Activated CD4-positive, alpha-beta T cell treated with anti-CD3 and anti-CD28 coated beads, Interleukin-2, amount 10 ng/mL, durations not matched to agents 24 days and 14 days (primary cell): ENCODE data around the gene OGFR. TPM values are rescaled to one million over a fixed set of nuclear protein-coding genes. Genes with fewer than 3 reads are reported as not detected.

Source experiments
- DNase-seq: peaks from one replicate; pipeline ENCODE4 v3.0.0; 2022
- H3K27ac Mint-ChIP-seq: one replicate; pipeline ENCODE4 v1.8.0; 2022; ENCODE audit warnings: mild to moderate bottlenecking, mixed read lengths
- H3K27me3 Mint-ChIP-seq: one replicate; pipeline ENCODE4 v1.8.0; 2022; ENCODE audit warnings: mixed read lengths
- H3K36me3 Mint-ChIP-seq: one replicate; pipeline ENCODE4 v1.8.0; 2022; ENCODE audit warnings: low read depth, mild to moderate bottlenecking, mixed read lengths
- H3K4me1 Mint-ChIP-seq: one replicate; pipeline ENCODE4 v1.8.0; 2021; ENCODE audit warnings: mixed read lengths
- H3K4me3 Mint-ChIP-seq: one replicate; pipeline ENCODE4 v1.8.0; 2022; ENCODE audit warnings: mild to moderate bottlenecking, moderate library complexity, mixed read lengths
- H3K9me3 Mint-ChIP-seq: one replicate; pipeline ENCODE4 v1.8.0; 2021; ENCODE audit warnings: mixed read lengths
- intact Hi-C: fragments of 100-400 bp; cut with micrococcal nuclease; formaldehyde crosslinking; loops from one replicate; pipeline ENCODE4 v1.15.1; 2023
- total RNA-seq: library from RNA; stranded (reverse); gene quantifications from 2 replicates; pipeline ENCODE4 v1.2.3, GENCODE V29; 2022

The OGFR gene, protein sequence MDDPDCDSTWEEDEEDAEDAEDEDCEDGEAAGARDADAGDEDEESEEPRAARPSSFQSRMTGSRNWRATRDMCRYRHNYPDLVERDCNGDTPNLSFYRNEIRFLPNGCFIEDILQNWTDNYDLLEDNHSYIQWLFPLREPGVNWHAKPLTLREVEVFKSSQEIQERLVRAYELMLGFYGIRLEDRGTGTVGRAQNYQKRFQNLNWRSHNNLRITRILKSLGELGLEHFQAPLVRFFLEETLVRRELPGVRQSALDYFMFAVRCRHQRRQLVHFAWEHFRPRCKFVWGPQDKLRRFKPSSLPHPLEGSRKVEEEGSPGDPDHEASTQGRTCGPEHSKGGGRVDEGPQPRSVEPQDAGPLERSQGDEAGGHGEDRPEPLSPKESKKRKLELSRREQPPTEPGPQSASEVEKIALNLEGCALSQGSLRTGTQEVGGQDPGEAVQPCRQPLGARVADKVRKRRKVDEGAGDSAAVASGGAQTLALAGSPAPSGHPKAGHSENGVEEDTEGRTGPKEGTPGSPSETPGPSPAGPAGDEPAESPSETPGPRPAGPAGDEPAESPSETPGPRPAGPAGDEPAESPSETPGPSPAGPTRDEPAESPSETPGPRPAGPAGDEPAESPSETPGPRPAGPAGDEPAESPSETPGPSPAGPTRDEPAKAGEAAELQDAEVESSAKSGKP
- 49.1 and 54.6 TPM in 2 replicates for total RNA-seq

DNA sequence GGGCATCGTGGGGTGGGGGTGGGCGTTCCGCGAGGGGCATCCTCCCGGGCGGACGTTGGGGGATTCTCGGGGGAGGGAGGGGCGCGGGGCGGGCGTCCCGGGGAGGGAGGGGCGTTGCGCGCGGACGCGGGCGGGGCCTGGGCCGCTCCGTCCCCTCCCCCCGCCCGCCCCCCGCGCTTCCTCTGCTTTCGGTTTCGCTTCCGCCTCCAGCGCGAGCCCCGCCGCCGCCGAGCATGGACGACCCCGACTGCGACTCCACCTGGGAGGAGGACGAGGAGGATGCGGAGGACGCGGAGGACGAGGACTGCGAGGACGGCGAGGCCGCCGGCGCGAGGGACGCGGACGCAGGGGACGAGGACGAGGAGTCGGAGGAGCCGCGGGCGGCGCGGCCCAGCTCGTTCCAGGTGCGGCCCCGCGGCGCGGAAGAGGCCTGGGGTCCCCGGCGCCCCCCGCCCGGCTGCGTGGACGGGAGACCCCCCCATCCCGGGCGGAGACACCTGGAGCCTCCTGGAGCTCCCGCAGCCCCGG lies at the start of gene OGFR:
Gene OGFR, plus strand, starts transcription at position 209 of the 528 bp plus-strand sequence. Its CDS starts 25 bp downstream, at position 234.
- H3K27ac Mint-ChIP-seq, result peak within 1 kb of the TSS; percentile 94
- H3K9me3 Mint-ChIP-seq, result no peaks in the 10 kb centered on the region
- H3K27me3 Mint-ChIP-seq, result no peaks in the 10 kb centered on the region
- intact Hi-C loops, result loop anchor here (1.0 to 5.0 kb wide), 3 partner anchors 8 to 302 kb away; partner anchors contain the start of genes MRGBP and TCFL5
- peak within 1 kb of the TSS; percentile 89 for H3K4me3 Mint-ChIP-seq
- H3K4me1 Mint-ChIP-seq, result peaks cover 18% of the 10 kb centered on the region
- peak; percentile 93 for DNase-seq
- peaks cover 37% of the 10 kb centered on the region for H3K36me3 Mint-ChIP-seq

DNA sequence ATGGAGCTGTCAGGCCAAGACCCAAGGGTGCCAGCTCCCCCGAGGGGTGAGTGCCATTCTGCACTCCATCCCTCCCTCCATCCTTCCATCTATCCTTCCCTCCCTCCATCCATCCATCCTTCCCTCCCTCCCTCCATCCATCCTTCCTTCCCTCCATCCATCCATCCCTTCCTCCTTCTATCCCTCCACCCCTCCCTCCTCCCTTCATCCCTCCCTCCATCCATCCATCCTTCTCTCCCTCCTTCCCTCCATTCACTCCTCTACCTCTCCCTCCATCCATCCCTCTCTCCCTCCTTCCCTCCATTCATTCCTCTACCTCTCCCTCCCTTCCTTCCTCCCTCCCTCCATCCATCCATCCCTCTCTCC lies 49.7 kb upstream of the OGFR start:
- no peak overlapping the region for H3K27ac Mint-ChIP-seq
- H3K27me3 Mint-ChIP-seq, result peaks cover 25% of the 10 kb centered on the region
- no peak for DNase-seq
- no peak overlapping the region for H3K4me3 Mint-ChIP-seq
- intact Hi-C loops, result no loop called here
- no peaks in the 10 kb centered on the region for H3K36me3 Mint-ChIP-seq
- H3K4me1 Mint-ChIP-seq, result no peaks in the 10 kb centered on the region
- no peaks in the 10 kb centered on the region for H3K9me3 Mint-ChIP-seq

DNA sequence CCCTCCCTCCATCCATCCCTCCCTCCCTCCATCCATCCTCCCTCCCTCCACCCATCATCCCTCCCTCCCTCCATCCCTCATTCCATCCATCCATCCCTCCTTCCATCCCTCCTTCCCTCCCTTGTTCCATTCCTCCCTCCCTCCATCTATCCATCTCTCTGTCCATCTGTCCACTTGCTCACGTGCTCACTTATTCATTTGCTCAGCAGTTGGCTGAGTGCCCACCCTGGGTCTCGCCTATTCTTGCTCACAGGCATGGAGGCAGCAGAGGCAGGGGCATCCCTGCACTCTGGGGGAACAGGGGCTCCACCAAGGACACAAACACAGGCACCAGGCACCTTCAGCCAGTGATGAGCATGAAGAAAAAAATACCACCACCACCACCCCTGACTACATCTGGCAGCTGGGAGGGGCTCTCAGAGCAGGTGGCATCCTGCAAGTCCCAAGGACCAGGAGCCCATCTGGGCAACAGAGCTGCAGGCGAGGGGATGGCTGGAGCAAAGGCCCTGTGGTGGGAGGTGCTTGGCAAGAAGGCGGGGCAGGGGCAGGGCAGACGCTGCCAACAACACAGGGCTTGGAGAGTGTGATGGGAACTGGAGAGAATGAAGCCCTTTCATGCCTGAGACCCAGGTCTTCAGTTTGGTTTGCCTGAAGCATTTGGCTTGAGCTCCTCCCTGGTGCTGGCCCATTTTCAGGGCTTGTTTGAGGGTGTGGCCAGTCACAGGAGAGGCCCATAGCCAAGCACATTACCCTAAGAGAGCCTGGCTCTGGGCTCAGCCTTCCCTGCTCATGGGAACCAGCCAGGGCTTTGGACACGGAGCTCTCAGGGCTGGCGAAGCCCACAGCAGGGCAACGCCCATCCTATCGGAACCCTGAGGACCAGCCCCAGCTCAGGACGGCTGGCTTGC lies 48.6 kb upstream of the OGFR start:
- peaks cover 22% of the 10 kb centered on the region for H3K27me3 Mint-ChIP-seq
- H3K36me3 Mint-ChIP-seq, result no peaks in the 10 kb centered on the region

DNA sequence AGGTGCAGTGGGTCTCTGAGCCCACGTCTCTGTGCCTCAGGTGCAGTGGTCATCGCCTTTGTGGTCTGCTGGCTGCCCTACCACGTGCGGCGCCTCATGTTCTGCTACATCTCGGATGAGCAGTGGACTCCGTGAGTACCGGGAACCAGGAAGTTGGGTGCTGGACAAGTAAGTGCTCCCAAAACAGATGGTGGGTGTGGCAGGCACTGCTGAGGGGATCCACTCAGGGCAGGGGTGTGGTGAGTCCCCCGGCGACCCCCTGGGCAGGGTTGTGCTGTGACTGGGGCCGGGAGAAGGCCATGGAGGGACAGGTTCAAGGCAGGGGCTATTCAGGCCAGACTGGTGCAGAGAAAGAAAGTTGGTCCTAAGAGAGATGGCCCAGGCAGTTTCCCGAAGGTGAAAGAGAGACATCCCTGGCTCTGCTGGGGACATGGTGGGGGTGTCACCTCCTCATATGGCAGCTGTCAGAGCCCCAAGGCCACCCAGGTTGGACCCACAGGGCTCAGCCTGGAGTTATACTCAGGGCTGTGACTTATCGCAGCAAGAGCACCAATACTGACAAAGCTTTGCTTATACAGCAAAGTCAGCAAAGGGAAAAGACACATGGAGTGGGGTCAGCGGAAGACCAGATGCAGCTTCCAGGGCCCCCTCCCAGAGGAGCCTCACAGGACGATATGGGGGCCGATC lies 46.3 kb upstream of the OGFR start:
- no peak overlapping the region for H3K27ac Mint-ChIP-seq
- peaks cover 17% of the 10 kb centered on the region for H3K27me3 Mint-ChIP-seq
- no peak overlapping the region for H3K4me3 Mint-ChIP-seq
- no peak for DNase-seq
- no peaks in the 10 kb centered on the region for H3K4me1 Mint-ChIP-seq
- intact Hi-C loops, result no loop called here
- H3K9me3 Mint-ChIP-seq, result no peaks in the 10 kb centered on the region
- H3K36me3 Mint-ChIP-seq, result no peaks in the 10 kb centered on the region

More for the DNA sequence above, 48.6 kb upstream of the OGFR start:
- Mint-ChIP-seq H3K9me3 (no peaks in the 10 kb centered on the region), H3K27ac (no peak overlapping the region), H3K4me1 (no peaks in the 10 kb centered on the region), H3K4me3 (no peak overlapping the region)
- no peak for DNase-seq
- intact Hi-C loops, result no loop called here

DNA sequence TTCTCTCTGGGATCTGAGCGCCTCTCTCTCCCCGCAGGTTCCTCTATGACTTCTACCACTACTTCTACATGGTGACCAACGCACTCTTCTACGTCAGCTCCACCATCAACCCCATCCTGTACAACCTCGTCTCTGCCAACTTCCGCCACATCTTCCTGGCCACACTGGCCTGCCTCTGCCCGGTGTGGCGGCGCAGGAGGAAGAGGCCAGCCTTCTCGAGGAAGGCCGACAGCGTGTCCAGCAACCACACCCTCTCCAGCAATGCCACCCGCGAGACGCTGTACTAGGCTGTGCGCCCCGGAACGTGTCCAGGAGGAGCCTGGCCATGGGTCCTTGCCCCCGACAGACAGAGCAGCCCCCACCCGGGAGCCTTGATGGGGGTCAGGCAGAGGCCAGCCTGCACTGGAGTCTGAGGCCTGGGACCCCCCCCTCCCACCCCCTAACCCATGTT lies 44.6 kb upstream of the OGFR start:
- Mint-ChIP-seq H3K4me1 (no peaks in the 10 kb centered on the region), H3K9me3 (no peaks in the 10 kb centered on the region), H3K4me3 (no peak overlapping the region), H3K27ac (no peak overlapping the region), H3K36me3 (no peaks in the 10 kb centered on the region), H3K27me3 (peaks cover 16% of the 10 kb centered on the region)
- intact Hi-C loops, result no loop called here
- DNase-seq, result no peak

DNA sequence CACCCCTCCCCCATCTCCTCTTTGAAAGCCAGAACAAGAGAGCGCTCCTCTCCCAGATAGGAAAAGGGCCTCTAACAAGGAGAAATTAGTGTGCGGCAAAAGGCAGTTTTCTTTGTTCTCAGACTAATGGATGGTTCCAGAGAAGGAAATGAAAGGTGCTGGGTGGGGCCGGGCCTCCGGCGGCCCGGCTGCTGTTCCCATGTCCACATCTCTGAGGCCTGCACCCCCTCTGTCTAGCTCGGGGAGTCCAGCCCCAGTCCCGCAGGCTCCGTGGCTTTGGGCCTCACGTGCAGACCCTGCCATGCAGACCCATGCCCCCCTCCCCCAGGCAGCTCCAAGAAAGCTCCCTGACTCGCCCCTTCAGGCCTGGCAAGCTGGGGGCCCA lies 44.2 kb upstream of the OGFR start:
- H3K27ac Mint-ChIP-seq, result no peak overlapping the region
- intact Hi-C loops, result no loop called here
- no peaks in the 10 kb centered on the region for H3K36me3 Mint-ChIP-seq
- no peaks in the 10 kb centered on the region for H3K4me1 Mint-ChIP-seq
- H3K9me3 Mint-ChIP-seq, result no peaks in the 10 kb centered on the region
- no peak overlapping the region for H3K4me3 Mint-ChIP-seq
- DNase-seq, result no peak
- H3K27me3 Mint-ChIP-seq, result peaks cover 16% of the 10 kb centered on the region

DNA sequence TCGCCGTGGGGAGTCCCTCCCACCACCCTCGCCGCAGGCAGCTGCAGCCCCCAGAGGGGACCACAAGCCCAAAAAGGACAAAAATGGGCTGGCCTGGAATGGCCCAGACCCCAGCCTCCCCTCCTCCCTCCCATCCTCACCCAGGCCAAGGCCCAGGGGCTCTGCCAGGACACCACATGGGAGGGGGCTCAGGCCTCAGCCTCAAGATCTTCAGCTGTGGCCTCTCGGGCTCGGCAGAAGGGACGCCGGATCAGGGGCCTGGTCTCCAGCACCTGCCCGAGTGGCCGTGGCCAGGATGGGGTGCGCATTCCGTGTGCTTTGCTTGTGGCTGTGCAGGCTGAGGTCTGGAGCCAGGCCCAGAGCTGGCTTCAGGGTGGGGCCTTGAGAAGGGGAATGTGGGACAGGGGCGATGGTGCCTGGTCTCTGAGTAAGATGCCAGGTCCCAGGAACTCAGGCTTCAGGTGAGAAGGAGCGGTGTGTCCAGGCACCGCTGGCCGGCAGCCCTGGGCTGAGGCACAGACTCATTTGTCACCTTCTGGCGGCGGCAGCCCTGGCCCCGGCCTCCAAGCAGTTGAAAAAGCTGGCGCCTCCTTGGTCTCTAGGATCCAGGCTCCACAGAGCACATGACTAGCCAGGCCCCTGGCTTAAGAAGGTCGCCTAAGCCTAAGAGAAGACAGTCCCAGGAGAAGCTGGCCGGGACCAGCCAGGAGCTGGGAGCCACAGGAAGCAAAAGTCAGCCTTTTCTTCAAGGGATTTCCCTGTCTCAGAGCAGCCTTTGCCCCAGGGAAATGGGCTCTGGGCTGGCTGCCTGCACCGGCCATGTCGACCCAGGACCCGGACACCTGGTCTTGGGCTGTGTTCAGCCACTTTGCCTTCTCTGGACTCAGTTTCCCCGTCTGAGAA lies 43.5 kb upstream of the OGFR start:
- Mint-ChIP-seq H3K27ac (no peak overlapping the region), H3K4me1 (no peaks in the 10 kb centered on the region), H3K36me3 (no peaks in the 10 kb centered on the region), H3K4me3 (no peak overlapping the region), H3K9me3 (no peaks in the 10 kb centered on the region), H3K27me3 (peaks cover 12% of the 10 kb centered on the region)
- intact Hi-C loops, result no loop called here
- DNase-seq, result no peak

DNA sequence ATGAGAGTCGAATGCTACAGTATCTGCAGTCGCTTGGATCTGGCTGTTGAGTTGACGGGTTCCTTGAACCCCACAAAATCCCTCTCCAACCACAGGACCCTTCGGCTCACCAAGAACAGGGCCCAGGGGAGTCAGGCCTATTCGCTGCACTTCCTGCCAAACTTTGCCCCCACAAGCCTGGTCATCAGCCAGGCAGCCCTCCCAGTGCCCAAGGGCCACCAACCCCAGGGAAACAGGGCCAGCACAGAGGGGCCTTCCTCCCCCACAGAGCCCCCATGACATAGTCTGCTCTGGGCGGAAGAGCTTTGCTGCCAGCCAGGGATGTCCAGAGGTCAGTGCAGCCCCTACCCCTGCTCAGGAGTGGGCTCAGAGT lies 42.9 kb upstream of the OGFR start:
- H3K9me3 Mint-ChIP-seq, result no peaks in the 10 kb centered on the region
- no peaks in the 10 kb centered on the region for H3K36me3 Mint-ChIP-seq
- peaks cover 11% of the 10 kb centered on the region for H3K27me3 Mint-ChIP-seq
- intact Hi-C loops, result no loop called here
- H3K27ac Mint-ChIP-seq, result no peak overlapping the region
- H3K4me1 Mint-ChIP-seq, result no peaks in the 10 kb centered on the region
- no peak for DNase-seq
- no peak overlapping the region for H3K4me3 Mint-ChIP-seq

DNA sequence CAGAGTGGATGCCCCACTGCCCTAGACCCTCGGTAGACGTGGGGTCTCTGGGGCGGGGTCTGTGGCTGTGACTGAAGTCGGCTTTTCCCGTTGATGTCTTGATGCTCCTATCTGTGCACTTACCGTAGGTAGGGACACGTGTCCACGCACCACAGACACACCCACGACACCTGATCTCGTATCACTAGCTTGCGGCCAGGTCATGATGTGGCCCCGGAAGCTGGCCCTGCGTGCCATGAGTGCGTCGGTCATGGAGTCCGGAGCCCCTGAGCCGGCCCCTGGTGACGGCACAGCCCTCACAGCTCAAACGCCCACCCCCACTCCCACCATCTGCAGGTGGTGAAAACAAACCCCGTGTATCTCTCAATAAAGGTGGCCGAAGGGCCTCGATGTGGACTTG lies 42.3 kb upstream of the OGFR start:
- no peaks in the 10 kb centered on the region for H3K9me3 Mint-ChIP-seq
- peaks cover 5% of the 10 kb centered on the region for H3K27me3 Mint-ChIP-seq
- no peak for DNase-seq
- H3K4me1 Mint-ChIP-seq, result no peaks in the 10 kb centered on the region
- no peaks in the 10 kb centered on the region for H3K36me3 Mint-ChIP-seq
- H3K27ac Mint-ChIP-seq, result no peak overlapping the region
- H3K4me3 Mint-ChIP-seq, result no peak overlapping the region
- intact Hi-C loops, result no loop called here

DNA sequence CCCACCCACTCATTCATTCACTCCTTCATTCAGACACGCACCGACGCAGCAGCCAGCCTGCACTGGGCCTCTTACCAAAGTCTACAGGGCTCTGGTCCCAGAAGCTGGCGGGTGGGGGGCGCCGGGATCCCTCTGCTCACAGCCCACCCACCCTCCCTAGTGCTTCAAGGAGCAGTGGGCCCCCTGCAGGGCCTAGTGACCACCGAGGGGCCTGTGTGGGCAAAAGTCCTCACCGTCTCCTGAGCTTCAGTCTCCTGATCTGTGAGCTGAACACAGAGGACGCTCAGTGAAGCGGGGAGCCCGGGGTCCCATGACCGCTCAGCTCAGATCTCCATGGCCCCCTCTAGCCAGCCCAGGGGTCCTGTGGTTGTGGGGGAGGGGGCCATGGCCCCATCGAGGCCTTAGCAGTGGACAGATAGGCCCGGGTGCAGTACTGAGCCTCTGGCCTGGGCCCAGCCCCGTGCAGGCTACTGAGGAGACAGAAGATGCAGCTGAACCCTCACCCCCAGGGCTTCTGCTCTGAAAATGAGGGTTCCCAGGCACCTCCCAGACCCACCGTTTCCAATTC lies 41.8 kb upstream of the OGFR start:
- peaks cover 2% of the 10 kb centered on the region for H3K27me3 Mint-ChIP-seq
- H3K9me3 Mint-ChIP-seq, result no peaks in the 10 kb centered on the region
- intact Hi-C loops, result no loop called here
- H3K4me1 Mint-ChIP-seq, result no peaks in the 10 kb centered on the region
- H3K27ac Mint-ChIP-seq, result no peak overlapping the region
- no peaks in the 10 kb centered on the region for H3K36me3 Mint-ChIP-seq
- no peak for DNase-seq
- no peak overlapping the region for H3K4me3 Mint-ChIP-seq

DNA sequence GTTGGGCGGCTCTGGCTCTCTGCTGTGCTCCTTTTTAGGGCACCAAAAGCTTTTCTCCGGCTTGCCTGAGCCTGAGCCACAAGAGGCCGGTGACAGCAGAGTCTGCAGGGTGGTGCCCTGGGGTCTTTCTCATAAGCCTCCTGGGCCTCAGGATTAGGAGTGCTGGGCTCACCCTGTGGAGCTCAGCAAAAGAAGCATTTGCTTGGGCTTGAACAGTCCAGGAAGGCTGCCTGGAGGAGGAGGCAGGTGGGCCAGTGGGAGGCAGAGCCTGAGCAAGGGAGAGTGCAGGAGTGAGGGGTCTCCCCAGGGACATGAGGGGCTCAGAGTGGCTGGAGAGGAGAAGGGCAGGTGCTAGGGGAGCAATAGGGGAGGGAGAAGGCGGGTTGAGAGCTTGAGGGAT lies 41.2 kb upstream of the OGFR start:
- no peak for DNase-seq
- H3K27me3 Mint-ChIP-seq, result peaks cover 2% of the 10 kb centered on the region
- H3K36me3 Mint-ChIP-seq, result no peaks in the 10 kb centered on the region
- intact Hi-C loops, result no loop called here
- H3K4me1 Mint-ChIP-seq, result no peaks in the 10 kb centered on the region
- H3K27ac Mint-ChIP-seq, result no peak overlapping the region
- no peaks in the 10 kb centered on the region for H3K9me3 Mint-ChIP-seq
- no peak overlapping the region for H3K4me3 Mint-ChIP-seq

DNA sequence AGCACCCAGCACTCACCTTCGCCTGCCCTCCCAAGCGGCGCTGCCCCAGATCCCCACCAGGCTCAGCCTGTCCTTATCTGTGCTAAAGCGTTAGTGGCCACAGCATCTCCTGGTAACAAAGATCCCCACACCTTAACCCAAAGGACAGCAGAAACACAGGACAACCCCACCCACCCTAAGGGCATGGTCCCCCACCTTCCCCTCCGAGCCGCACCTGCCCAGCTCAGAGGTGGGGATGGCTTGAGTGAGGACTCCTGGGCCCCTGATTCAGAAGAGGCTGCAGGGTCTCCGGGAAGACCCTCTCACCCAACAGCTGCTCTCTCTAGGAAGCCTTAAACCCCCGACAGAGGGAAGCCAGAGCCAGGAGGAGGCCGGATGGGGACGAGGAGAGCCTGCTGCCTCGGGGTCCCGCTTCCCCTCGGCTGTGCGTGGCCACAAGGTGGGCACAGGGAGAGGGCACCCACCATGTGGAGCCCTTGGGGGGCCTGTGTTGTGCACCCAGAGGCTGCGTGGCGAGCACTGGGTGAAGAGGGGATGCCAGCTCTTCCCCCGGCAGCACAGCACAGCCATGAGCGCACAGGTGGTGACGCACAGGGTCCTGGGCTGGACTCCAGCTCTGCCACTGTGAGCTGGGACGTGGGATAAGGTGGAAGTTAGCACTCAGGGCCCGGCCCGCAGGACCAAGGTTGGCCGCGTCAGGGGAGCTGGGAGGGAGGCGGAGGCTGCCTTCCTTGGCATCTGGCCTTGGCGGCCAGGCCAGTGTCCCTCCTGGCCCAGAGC lies 40.3 kb upstream of the OGFR start:
- no peak overlapping the region for H3K27ac Mint-ChIP-seq
- H3K4me3 Mint-ChIP-seq, result no peak overlapping the region
- no peaks in the 10 kb centered on the region for H3K9me3 Mint-ChIP-seq
- no peak for DNase-seq
- intact Hi-C loops, result no loop called here
- no peaks in the 10 kb centered on the region for H3K4me1 Mint-ChIP-seq
- no peaks in the 10 kb centered on the region for H3K36me3 Mint-ChIP-seq
- peaks cover 2% of the 10 kb centered on the region for H3K27me3 Mint-ChIP-seq
